SH-SY5Y (cell line): ENCODE measurements around the gene FBXO21.

Source experiments
- GATA2 ChIP-seq: IDR thresholded peaks from 2 replicates; pipeline ENCODE4 v1.6.1; 2011; ENCODE audit warnings: mild to moderate bottlenecking, low read depth, low read length
- GATA3 ChIP-seq: IDR thresholded peaks from 2 replicates; pipeline ENCODE4 v1.6.1; 2011; ENCODE audit warnings: low read depth, mild to moderate bottlenecking, low read length, moderate library complexity

DNA sequence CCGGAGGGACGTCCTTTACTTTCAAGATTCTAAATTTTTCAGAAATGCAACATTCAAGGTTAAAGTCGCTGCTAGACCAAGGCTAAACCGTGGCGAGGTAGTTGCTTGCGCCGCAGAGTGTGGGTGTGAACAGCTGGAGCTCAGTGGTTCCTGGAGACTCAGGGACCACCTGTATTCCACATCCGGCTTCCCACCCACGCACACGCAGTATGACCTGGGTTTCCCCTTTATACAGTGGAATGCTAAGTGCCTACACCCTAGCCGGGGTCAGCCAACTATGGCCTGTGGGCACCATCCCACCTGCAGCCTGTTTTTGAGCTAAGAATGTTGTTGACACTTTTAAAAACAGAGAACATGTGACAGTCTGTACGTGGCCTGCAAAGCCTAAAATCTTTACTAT lies 48.2 kb downstream of the FBXO21 start:
- TF ChIP-seq GATA2 (no peak), GATA3 (no peak)
